K562 (cell line): ENCODE results near the gene CCDC15. TPM values are rescaled to one million over a fixed set of nuclear protein-coding genes. Genes with fewer than 3 reads are reported as not detected.

Source experiments
- BRD9 ChIP-seq: fragments of 450-650 bp; IDR thresholded peaks from 2 replicates; pipeline ENCODE4 v1.6.1; 2018; ENCODE audit warnings: low read depth; ENCODE audit not compliant: partially characterized antibody
- C11orf30 ChIP-seq: fragments of 450-650 bp; IDR thresholded peaks from 2 replicates; pipeline ENCODE4 v1.6.1; 2016; ENCODE audit warnings: low read depth, mild to moderate bottlenecking
- MAFF ChIP-seq: IDR thresholded peaks from 2 replicates; pipeline ENCODE4 v1.6.1; 2012; ENCODE audit warnings: low read length, improper control_type of control experiment
- NFYB ChIP-seq: IDR thresholded peaks from 2 replicates; pipeline ENCODE4 v1.6.1; 2011; ENCODE audit warnings: mild to moderate bottlenecking, moderate library complexity; ENCODE audit not compliant: insufficient read length; ENCODE audit errors: extremely low read depth
- SNRNP70 ChIP-seq: fragments of 200-400 bp; formaldehyde crosslinking; optimal IDR thresholded peaks from 2 replicates; pipeline ENCODE3; 2017; ENCODE audit warnings: low read depth, low read length
- polyA plus RNA-seq, 8 experiments: library from polyadenylated mRNA; depleted of rRNA in 4 of 8; stranded (reverse) in 5 of 8; unstranded in 3 of 8; fragments of >200 nt; fragmentation: Nextera tagmentation in 2 of 8; fragmentation: Illumina TruSeq in 1 of 8; extraction: Ambion mirVana in 2 of 8; extraction: Trizol in 1 of 8; gene quantifications; 2 replicates each; pipeline versions ENCODE4 v1.2.1 to v1.2.3, GENCODE V29; 2011 to 2014; ENCODE audit warnings: inconsistent platforms in 1 of 8, missing spikeins in 1 of 8
- total RNA-seq, 7 experiments: library from RNA; depleted of rRNA in 6 of 7; stranded (reverse); fragments of >200 nt in 6 of 7; fragmentation: Illumina TruSeq in 2 of 7; extraction: Trizol in 2 of 7; gene quantifications; 2 replicates each; pipeline versions ENCODE4 v1.2.1 to v1.2.3, GENCODE V29; 2011 to 2021; ENCODE audit warnings: low replicate concordance in 1 of 7
- TF ChIP-seq, protein P1 (sequence below): IDR thresholded peaks from 3 replicates; pipeline ENCODE4 v1.6.1; 2011; ENCODE audit warnings: borderline replicate concordance, mild to moderate bottlenecking; ENCODE audit not compliant: insufficient read length, insufficient read depth
- TF ChIP-seq, protein P2 (sequence below): IDR thresholded peaks from 3 replicates; pipeline ENCODE4 v1.6.1; 2011; ENCODE audit warnings: borderline replicate concordance, mild to moderate bottlenecking, moderate library complexity; ENCODE audit not compliant: insufficient read length; ENCODE audit errors: extremely low read depth

CCDC15 gene
- total and polyA plus RNA-seq, 9 of the 15 experiments (the other 6 are each of a cell fraction or from before 2014, with no cell fraction given): 1.9 to 9.2 (median 3.9) TPM

DNA sequence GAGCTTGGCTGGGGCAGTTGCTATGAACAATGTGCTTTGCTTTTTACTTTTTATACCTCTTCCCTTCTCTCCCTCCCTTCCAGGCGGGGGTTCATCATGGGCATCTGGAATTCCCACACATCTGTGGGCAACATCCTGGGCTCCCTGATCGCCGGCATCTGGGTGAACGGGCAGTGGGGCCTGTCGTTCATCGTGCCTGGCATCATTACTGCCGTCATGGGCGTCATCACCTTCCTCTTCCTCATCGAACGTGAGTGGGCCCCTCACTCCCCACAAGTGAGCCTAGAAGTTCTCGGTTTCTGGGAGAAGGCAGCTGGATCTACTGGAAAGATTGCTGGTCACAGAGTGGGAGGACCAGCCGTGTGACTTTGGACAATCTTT is 126.5 kb downstream of the CCDC15 start (continued):
- TF ChIP-seq, protein P1, sequence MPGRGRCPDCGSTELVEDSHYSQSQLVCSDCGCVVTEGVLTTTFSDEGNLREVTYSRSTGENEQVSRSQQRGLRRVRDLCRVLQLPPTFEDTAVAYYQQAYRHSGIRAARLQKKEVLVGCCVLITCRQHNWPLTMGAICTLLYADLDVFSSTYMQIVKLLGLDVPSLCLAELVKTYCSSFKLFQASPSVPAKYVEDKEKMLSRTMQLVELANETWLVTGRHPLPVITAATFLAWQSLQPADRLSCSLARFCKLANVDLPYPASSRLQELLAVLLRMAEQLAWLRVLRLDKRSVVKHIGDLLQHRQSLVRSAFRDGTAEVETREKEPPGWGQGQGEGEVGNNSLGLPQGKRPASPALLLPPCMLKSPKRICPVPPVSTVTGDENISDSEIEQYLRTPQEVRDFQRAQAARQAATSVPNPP: no peak
- TF ChIP-seq C11orf30: no peak
- TF ChIP-seq NFYB: no peak
- TF ChIP-seq, protein P2, sequence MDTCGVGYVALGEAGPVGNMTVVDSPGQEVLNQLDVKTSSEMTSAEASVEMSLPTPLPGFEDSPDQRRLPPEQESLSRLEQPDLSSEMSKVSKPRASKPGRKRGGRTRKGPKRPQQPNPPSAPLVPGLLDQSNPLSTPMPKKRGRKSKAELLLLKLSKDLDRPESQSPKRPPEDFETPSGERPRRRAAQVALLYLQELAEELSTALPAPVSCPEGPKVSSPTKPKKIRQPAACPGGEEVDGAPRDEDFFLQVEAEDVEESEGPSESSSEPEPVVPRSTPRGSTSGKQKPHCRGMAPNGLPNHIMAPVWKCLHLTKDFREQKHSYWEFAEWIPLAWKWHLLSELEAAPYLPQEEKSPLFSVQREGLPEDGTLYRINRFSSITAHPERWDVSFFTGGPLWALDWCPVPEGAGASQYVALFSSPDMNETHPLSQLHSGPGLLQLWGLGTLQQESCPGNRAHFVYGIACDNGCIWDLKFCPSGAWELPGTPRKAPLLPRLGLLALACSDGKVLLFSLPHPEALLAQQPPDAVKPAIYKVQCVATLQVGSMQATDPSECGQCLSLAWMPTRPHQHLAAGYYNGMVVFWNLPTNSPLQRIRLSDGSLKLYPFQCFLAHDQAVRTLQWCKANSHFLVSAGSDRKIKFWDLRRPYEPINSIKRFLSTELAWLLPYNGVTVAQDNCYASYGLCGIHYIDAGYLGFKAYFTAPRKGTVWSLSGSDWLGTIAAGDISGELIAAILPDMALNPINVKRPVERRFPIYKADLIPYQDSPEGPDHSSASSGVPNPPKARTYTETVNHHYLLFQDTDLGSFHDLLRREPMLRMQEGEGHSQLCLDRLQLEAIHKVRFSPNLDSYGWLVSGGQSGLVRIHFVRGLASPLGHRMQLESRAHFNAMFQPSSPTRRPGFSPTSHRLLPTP: no peak
- TF ChIP-seq SNRNP70: no peak
- TF ChIP-seq MAFF: no peak
- no peak for TF ChIP-seq BRD9
